Urothelium cell line (cell line): ENCODE results near the gene PMS2.
"Not testable (repeated sequence)": the region's sequence is repeated elsewhere in the genome, so short reads cannot be mapped to it uniquely, and the experiment has no call there.

ENCODE experiments used
- DNase-seq: peaks from one replicate; pipeline ENCODE4 v3.0.0; 2011; ENCODE audit warnings: low spot score, mixed read lengths
- FAIRE-seq: peaks from 2 replicates; lab custom pipeline; 2011; peaks lifted over from hg19 to GRCh38; lab: Jason Lieb, UNC

PMS2 gene

GRCh38 chr7:6020371-6021286, 11.8 kb upstream of the PMS2 start:
- DNase-seq, result no peak
- no peak for FAIRE-seq

DNA sequence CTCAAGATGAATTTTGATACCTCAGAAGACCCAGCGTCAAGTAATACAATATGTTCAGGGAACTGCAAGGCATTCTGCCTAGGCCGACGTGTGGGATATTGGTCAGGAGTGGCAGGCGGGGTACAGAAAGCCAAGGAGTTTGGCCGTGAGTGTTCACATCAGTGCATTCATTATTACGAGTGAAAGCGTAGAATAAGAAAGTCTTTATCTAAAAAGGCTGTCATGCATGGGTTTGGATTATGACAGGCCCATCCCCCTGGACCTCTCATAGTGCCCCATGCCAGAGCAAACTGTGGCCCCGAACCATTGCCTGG, 7.8 kb upstream of the PMS2 start:
- no peak for DNase-seq
- FAIRE-seq, result no peak

DNA sequence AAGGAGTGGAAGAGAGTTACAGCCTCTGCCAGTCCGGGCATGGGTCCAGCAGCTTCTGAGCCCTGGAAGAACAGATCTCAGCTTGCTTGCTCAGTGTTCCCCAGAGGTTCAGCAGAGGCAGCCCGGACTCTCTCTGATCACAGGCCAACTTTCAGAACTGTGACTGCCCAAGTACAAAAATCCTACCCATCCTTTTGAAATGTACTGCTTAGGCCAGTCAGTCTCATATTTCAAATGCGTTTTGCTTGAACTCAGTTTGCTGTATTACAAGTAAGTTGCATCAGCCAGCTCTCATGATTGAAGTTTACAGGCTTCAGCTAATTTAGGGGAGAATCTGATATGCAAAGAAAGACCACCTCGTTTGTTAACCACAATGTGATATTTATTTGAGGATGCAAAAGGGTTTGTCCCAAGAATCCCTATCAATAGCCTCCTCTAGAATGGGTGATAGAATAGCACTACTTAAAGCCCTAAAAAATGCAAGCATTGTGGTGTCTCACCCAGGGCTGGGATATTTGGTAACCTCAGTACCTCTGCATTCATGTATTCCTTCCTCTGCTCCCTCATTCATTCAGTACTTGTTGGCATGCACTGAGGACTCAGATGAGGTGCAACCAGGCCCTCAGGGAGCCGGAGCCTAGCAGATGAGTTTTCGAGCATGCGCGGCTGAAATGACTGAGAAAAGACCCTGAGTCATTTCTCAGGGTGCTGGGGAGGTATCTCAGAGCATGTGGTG, 7.2 kb upstream of the PMS2 start:
- no peak for DNase-seq

DNA sequence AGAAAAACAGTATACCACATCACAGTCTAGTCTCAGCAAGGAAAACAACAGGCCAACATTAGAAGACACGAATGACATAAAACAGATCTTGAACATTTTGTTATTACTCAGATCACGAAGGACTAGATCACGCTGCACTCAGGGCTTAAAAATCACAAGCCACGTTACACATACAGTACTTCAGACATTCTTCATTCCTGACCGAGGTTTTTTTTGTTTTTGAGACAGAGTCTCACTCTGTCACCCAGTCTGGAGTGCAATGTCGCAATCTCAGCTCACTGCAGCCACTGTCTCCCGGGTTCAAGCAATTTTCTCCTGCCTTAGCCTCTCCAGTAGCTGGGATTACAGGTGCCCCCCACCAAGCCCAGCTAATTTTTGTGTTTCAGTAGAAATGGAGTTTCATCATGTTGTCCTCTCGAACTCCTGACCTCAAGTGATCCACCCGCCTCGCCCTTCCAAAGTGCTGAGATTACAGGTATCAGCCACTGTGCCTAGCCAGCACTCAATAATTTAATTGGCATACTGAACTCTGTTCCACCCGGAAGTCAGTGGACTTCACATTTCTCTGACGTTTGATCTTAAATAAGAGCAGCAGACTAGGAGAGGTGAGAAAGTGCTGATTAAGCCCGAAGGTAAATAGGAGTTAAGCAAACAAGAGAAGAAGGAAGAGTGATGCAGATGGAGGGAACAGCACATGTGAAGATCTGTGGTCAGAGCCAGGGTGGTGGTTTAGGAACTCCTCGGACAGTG, 3.7 kb upstream of the PMS2 start:
- DNase-seq, result no peak
- no peak for FAIRE-seq

More for the DNA sequence above, 7.2 kb upstream of the PMS2 start:
- FAIRE-seq, result no peak

- DNase-seq, result no peak
- no peak for FAIRE-seq
Measured at GRCh38 chr7:6011541-6011940, 2.7 kb upstream of the PMS2 start.

GRCh38 chr7:6010370-6010769, 1.5 kb upstream of the PMS2 start:
- DNase-seq, FAIRE-seq: not testable (repeated sequence)

- FAIRE-seq, DNase-seq: not testable (repeated sequence)
Measured at GRCh38 chr7:6007835-6008590, 836 bp downstream of the PMS2 start.

DNA sequence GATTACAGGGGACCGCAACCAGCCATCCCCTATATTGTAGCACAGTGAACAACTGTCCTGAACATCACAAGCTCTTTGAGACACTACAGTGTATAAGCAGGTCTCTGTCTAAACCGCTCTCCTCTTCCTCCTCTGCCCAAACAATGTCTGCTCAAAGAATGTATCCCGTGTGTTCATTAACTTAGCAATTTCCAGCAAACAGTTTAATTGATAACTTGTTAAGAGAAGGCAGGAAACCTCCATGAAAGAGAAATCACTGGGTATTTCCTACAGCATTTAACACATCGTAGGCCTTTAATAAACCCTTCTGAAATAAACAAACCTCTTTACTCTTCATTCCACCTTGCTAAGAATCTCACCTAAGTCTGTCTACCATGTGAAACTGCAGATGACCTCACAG, 1.5 kb downstream of the PMS2 start:
- DNase-seq (no peak), FAIRE-seq (no peak)

DNA sequence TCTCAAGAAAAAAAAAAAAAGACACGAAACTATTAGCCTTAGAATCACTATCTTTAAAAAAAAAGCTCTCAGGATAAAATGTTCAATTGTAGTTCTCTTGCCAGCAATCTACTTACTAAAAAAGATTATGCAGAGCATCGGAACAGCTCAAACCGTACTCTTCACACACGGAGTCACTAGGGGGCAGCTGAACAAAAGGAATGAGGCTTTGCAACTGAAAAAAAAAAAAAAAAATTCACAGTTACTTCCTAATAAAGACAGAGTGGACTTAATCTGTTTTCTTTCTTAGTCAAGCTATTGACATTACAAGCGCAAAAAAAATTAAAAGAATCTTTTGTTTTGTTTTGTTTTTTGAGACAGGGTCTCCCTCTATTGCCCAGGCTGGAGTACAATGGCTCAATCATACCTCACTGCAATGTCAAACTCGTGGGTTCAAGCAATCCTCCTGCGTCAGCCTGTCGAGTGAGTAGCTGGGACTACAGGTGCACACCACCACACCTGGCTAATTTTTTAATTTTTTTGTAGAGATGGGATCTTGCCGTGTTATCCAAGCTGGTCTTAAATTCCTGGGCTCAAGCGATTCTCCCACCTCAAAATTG, 11.5 kb downstream of the PMS2 start:
- DNase-seq (peak; percentile 73), FAIRE-seq (no peak)

- not testable (repeated sequence) for FAIRE-seq, DNase-seq
Measured at GRCh38 chr7:5987061-5987460, 21.8 kb downstream of the PMS2 start.

GRCh38 chr7:5979680-5980314, 29.1 kb downstream of the PMS2 start:
- FAIRE-seq, result peak; percentile 97
- DNase-seq, result not testable (repeated sequence)

DNA sequence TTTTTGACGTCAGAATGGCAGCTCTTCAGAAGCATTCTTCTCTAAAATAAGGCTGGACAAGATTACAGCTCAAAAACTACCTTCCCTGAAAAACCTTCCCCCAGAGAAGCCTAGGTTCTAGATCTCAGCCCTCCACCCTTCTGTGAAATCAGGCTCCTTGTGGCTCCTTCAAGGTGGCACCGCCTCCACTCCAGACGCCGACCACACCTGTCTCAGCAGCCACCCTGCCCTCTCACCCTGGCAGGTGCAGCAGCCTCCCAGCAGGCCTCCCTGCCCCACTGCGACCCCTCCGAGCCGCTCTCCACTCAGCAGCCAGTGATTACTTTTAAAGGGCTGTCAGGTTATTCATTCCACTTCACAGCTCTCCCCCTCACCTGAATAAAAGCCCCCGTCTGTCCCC, 35.3 kb downstream of the PMS2 start:
- FAIRE-seq, DNase-seq: not testable (repeated sequence)

- FAIRE-seq, result not testable (repeated sequence)
Measured at GRCh38 chr7:5970347-5970911, 38.4 kb downstream of the PMS2 start, which contains the start of gene RSPH10B. RSPH10B (minus strand) TSS chr7:5970689; CDS start chr7:5967116, 3,573 bp downstream.

GRCh38 chr7:5963810-5964209, 45.0 kb downstream of the PMS2 start:
- not testable (repeated sequence) for DNase-seq, FAIRE-seq

More at GRCh38 chr7:5970347-5970911, 38.4 kb downstream of the PMS2 start, which contains the start of gene RSPH10B:
- not testable (repeated sequence) for DNase-seq

DNA sequence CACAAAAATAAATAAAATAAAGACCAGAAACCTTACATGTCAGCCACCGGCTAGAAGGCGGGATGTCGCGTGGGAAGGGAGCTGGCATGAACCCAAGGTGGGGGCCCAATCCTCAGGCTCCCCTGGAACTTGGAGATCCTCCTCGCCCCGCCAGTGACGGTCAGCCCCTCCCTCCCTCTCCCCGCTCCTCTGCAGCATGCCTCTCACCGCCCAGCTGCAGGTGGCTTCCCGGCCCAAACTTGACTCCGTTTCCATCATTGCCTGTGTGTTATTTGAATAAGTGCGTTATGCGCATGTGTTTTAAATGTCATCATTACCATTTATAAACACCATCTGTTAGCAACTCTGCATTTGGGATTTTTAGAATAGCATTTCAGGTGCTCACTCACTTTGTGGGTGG, 45.6 kb downstream of the PMS2 start:
- FAIRE-seq, result peak; percentile 94
- not testable (repeated sequence) for DNase-seq

DNA sequence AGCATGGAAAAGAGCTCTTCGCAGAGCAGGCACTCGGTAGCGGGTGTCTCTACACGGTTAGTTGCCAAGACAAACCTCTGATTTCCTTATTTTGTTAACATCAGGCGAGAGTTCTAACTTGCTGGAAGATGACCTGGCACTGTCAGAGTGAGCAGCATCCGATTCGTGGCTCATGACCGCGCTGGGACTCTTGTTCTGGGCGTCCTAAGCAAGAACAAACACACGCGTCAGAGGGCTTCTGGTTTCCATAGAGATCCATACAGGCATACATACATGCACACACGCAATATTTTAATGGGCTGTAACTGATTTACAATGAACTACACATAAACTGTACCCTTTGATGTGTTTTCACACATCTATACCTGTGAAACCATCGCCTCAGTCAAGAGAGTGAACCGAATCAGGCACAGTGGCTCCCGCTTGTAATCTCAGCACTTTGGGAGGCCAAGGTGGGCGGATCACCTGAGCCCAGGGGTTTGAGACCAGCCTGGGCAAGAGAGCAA, 73.9 kb downstream of the PMS2 start:
- peak; percentile 70 for FAIRE-seq
- DNase-seq, result not testable (repeated sequence)

DNA sequence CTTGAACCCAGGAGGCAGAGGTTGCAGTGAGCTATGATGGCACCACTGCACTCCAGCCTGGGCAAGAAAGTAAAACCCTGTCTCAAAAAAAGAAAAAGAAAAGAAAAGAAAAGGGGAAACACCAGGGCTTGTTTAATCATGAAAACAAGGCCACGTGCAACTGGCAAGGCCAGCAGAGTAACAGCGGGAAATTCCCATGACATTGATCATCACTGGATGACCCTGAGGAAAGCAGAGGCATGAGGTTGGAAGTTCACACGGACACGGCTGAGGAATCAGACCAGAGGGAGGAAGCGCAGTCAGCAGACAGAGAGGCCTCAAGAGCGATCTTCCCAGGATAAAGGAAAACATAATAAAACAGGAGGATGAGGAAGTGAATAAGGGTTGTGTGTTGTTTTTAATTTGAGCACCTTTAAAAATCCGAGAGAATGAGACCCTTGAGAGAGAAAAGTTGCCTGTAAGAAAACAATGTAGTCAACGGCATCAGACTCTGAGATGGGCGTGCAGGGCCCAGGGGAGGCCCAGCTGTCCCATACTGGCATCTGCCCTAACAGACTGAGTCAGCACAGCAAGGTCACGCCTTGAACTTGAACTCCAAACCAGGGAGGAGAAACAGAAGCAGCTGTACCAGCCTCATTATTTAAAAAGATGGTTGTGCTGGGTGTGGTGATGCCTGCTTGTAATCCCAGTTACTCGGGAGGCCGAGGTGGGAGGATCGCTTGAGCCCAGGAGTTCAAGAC, 76.8 kb downstream of the PMS2 start:
- not testable (repeated sequence) for DNase-seq, FAIRE-seq

DNA sequence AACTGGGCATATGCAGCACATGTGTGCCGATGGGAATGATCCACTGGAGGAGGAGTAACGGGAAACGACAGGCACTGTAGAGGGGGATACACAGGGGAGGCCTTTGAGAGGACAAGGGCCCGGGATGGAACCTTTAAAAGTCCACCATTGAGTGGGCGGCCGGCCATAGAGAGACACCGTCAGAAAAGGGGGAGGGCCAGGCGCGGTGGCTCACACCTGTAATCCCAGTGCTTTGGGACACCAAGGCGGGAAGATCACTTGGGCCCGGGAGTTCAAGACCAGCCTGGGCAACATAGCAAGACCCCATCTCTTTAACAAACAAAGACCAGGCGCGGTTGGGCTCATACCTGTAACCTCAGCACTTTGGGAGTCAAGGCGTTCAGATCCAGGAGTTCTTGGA, 77.6 kb downstream of the PMS2 start:
- not testable (repeated sequence) for FAIRE-seq, DNase-seq
